Measurements from ENCODE around the gene TRAF2.

The TRAF2 gene

GRCh38 chr9:136847088-136847825 is 39.1 kb upstream of the TRAF2 start:
- DNase-seq (ENCODE audit: low read depth) = no peak

GRCh38 chr9:136847826-136848392 is 38.4 kb upstream of the TRAF2 start:
- DNase-seq (ENCODE audit: low read depth) = peak; percentile 30

- DNase-seq (ENCODE audit: low read depth) = no peak
Measured at GRCh38 chr9:136848393-136849037, 37.8 kb upstream of the TRAF2 start.

GRCh38 chr9:136849038-136849959 is 37.0 kb upstream of the TRAF2 start, which contains the start of gene PHPT1:
Gene PHPT1 (plus strand): TSS chr9:136849409. CDS start chr9:136849431, 22 bp downstream.
- peak; percentile 87 for DNase-seq (ENCODE audit: low read depth)

GRCh38 chr9:136849960-136850865 is 36.1 kb upstream of the TRAF2 start:
- no peak for DNase-seq (ENCODE audit: low read depth)

GRCh38 chr9:136850866-136851775 is 35.2 kb upstream of the TRAF2 start:
- DNase-seq (ENCODE audit: low read depth) = no peak

GRCh38 chr9:136851941-136852663 is 34.2 kb upstream of the TRAF2 start, which contains the start of gene MAMDC4:
Gene MAMDC4 (plus strand): TSS chr9:136852346. CDS start chr9:136852417, 71 bp downstream.
- no peak for DNase-seq (ENCODE audit: low read depth)

- DNase-seq (ENCODE audit: low read depth) = no peak
Measured at GRCh38 chr9:136852664-136853595, 33.4 kb upstream of the TRAF2 start.

- DNase-seq (ENCODE audit: low read depth) = no peak
Measured at GRCh38 chr9:136853596-136854112, 32.7 kb upstream of the TRAF2 start.

- DNase-seq (ENCODE audit: low read depth) = no peak
Measured at GRCh38 chr9:136854113-136854841, 32.0 kb upstream of the TRAF2 start.

- no peak for DNase-seq (ENCODE audit: low read depth)
Measured at GRCh38 chr9:136854842-136855460, 31.4 kb upstream of the TRAF2 start.

- DNase-seq (ENCODE audit: low read depth) = no peak
Measured at GRCh38 chr9:136855461-136856078, 30.7 kb upstream of the TRAF2 start.

- DNase-seq (ENCODE audit: low read depth) = no peak
Measured at GRCh38 chr9:136856079-136856476, 30.2 kb upstream of the TRAF2 start.

GRCh38 chr9:136856541-136857141 is 29.7 kb upstream of the TRAF2 start:
- DNase-seq (ENCODE audit: low read depth) = no peak

- DNase-seq (ENCODE audit: low read depth) = no peak
Measured at GRCh38 chr9:136857166-136857565, 29.1 kb upstream of the TRAF2 start.
